Activated T-cell treated with anti-CD3 and anti-CD28 coated beads, Interleukin-2, amount 50 U/mL, for 1 hour (primary cell): Measurements from ENCODE around the gene USP17L18.
"Not testable (repeated sequence)": the region's sequence is repeated elsewhere in the genome, so short reads cannot be mapped to it uniquely, and the experiment has no call there.

Experiments used
- DNase-seq: peaks from one replicate; pipeline ENCODE4 v3.0.0-alpha.2; 2020

The USP17L18 gene, protein sequence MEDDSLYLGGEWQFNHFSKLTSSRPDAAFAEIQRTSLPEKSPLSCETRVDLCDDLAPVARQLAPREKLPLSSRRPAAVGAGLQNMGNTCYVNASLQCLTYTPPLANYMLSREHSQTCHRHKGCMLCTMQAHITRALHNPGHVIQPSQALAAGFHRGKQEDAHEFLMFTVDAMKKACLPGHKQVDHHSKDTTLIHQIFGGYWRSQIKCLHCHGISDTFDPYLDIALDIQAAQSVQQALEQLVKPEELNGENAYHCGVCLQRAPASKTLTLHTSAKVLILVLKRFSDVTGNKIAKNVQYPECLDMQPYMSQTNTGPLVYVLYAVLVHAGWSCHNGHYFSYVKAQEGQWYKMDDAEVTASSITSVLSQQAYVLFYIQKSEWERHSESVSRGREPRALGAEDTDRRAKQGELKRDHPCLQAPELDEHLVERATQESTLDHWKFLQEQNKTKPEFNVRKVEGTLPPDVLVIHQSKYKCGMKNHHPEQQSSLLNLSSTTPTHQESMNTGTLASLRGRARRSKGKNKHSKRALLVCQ

DNA sequence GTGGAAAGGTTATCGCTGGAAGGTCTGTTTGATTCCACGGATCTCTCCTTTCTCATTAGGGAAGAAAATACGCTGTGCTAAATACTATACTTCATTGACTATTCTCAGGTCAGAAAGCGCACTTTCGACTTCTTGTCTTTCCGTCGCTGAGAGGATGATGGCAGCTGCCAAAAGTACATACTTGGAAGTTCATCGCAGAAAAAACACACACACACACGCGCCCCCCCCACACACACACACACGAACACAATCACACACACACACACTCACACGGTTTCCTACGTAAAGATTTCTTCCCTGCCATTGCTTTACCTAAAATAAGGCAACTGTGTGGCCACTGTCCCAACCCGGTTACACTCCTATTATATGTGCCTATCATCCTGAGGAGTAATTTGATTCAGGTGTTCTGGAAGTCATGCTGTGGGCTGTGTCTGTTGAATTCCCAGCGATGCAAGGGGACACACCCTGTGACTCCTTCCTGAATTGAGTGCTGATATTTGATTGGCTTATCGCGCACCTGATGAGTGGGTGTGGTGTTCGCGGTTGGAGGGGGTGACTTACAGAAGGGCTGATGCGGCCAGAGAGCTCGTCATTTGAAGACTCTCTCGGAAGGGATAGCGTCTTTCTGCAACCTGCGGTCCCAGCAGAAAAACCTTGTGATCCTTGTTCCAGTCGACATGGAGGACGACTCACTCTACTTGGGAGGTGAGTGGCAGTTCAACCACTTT, at the start of gene USP17L18:
Gene USP17L18 (plus strand): TSS at position 678 of the 728 bp plus-strand sequence. CDS start 0 bp downstream, at position 678.
- DNase-seq: not testable (repeated sequence)

GRCh38 chr4:9210357-9210756, 38.1 kb upstream of the USP17L18 start, which contains the start of gene USP17L10:
Gene USP17L10 (plus strand): TSS chr4:9210657. CDS start chr4:9210657, 0 bp downstream.
- DNase-seq: not testable (repeated sequence)

- not testable (repeated sequence) for DNase-seq
Measured at GRCh38 chr4:9214701-9215100, 33.7 kb upstream of the USP17L18 start.

DNA sequence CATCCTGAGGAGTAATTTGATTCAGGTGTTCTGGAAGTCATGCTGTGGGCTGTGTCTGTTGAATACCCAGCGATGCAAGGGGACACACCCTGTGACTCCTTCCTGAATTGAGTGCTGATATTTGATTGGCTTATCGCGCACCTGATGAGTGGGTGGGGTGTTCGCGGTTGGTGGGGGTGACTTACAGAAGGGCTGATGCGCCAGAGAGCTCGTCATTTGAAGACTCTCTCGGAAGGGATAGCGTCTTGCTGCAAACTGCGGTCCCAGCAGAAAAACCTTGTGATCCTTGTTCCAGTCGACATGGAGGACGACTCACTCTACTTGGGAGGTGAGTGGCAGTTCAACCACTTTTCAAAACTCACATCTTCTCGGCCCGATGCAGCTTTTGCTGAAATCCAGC, 33.3 kb upstream of the USP17L18 start, which contains the start of gene USP17L11:
Gene USP17L11 (plus strand): TSS at position 301 of the 400 bp plus-strand sequence. CDS start 0 bp downstream, at position 301.
- DNase-seq: not testable (repeated sequence)

GRCh38 chr4:9219852-9220251, 28.6 kb upstream of the USP17L18 start, which contains the start of gene USP17L12:
Gene USP17L12 (plus strand): TSS chr4:9220152. CDS start chr4:9220152, 0 bp downstream.
- DNase-seq: not testable (repeated sequence)

GRCh38 chr4:9224596-9224995, 23.8 kb upstream of the USP17L18 start, which contains the start of gene USP17L13:
Gene USP17L13 (plus strand): TSS chr4:9224896. CDS start chr4:9224896, 0 bp downstream.
- not testable (repeated sequence) for DNase-seq

DNA sequence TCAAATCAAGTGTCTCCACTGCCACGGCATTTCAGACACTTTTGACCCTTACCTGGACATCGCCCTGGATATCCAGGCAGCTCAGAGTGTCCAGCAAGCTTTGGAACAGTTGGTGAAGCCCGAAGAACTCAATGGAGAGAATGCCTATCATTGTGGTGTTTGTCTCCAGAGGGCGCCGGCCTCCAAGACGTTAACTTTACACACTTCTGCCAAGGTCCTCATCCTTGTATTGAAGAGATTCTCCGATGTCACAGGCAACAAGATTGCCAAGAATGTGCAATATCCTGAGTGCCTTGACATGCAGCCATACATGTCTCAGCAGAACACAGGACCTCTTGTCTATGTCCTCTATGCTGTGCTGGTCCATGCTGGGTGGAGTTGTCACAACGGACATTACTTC, 18.2 kb upstream of the USP17L18 start:
- not testable (repeated sequence) for DNase-seq

DNA sequence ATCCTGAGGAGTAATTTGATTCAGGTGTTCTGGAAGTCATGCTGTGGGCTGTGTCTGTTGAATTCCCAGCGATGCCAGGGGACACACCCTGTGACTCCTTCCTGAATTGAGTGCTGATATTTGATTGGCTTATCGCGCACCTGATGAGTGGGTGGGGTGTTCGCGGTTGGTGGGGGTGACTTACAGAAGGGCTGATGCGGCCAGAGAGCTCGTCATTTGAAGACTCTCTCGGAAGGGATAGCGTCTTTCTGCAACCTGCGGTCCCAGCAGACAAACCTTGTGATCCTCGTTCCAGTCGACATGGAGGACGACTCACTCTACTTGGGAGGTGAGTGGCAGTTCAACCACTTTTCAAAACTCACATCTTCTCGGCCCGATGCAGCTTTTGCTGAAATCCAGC, 14.3 kb upstream of the USP17L18 start, which contains the start of gene USP17L15:
Gene USP17L15 (plus strand): TSS at position 301 of the 400 bp plus-strand sequence. CDS start 0 bp downstream, at position 301.
- not testable (repeated sequence) for DNase-seq

GRCh38 chr4:9238461-9238860, 10.0 kb upstream of the USP17L18 start:
- DNase-seq: not testable (repeated sequence)

DNA sequence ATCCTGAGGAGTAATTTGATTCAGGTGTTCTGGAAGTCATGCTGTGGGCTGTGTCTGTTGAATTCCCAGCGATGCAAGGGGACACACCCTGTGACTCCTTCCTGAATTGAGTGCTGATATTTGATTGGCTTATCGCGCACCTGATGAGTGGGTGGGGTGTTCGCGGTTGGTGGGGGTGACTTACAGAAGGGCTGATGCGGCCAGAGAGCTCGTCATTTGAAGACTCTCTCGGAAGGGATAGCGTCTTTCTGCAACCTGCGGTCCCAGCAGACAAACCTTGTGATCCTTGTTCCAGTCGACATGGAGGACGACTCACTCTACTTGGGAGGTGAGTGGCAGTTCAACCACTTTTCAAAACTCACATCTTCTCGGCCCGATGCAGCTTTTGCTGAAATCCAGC, 4.9 kb upstream of the USP17L18 start, which contains the start of gene USP17L17:
Gene USP17L17 (plus strand): TSS at position 301 of the 400 bp plus-strand sequence. CDS start 0 bp downstream, at position 301.
- not testable (repeated sequence) for DNase-seq

DNA sequence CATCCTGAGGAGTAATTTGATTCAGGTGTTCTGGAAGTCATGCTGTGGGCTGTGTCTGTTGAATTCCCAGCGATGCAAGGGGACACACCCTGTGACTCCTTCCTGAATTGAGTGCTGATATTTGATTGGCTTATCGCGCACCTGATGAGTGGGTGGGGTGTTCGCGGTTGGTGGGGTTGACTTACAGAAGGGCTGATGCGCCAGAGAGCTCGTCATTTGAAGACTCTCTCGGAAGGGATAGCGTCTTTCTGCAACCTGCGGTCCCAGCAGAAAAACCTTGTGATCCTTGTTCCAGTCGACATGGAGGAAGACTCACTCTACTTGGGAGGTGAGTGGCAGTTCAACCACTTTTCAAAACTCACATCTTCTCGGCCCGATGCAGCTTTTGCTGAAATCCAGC, 4.6 kb downstream of the USP17L18 start, which contains the start of gene USP17L19:
Gene USP17L19 (plus strand): TSS at position 301 of the 400 bp plus-strand sequence. CDS start 0 bp downstream, at position 301.
- DNase-seq: not testable (repeated sequence)

GRCh38 chr4:9257824-9258223, 9.4 kb downstream of the USP17L18 start, which contains the start of gene USP17L20:
Gene USP17L20 (plus strand): TSS chr4:9258124. CDS start chr4:9258124, 0 bp downstream.
- not testable (repeated sequence) for DNase-seq

GRCh38 chr4:9262572-9262971, 14.1 kb downstream of the USP17L18 start, which contains the start of gene USP17L21:
Gene USP17L21 (plus strand): TSS chr4:9262872. CDS start chr4:9262872, 0 bp downstream.
- DNase-seq: not testable (repeated sequence)

DNA sequence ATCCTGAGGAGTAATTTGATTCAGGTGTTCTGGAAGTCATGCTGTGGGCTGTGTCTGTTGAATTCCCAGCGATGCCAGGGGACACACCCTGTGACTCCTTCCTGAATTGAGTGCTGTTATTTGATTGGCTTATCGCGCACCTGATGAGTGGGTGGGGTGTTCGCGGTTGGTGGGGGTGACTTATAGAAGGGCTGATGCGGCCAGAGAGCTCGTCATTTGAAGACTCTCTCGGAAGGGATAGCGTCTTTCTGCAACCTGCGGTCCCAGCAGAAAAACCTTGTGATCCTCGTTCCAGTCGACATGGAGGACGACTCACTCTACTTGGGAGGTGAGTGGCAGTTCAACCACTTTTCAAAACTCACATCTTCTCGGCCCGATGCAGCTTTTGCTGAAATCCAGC, 18.9 kb downstream of the USP17L18 start, which contains the start of gene USP17L22:
Gene USP17L22 (plus strand): TSS at position 301 of the 400 bp plus-strand sequence. CDS start 0 bp downstream, at position 301.
- not testable (repeated sequence) for DNase-seq

- DNase-seq: peak; percentile 18
Measured at GRCh38 chr4:9271719-9272118, 23.3 kb downstream of the USP17L18 start.
